ENCODE measurements around the gene CDCA7L.

DNA sequence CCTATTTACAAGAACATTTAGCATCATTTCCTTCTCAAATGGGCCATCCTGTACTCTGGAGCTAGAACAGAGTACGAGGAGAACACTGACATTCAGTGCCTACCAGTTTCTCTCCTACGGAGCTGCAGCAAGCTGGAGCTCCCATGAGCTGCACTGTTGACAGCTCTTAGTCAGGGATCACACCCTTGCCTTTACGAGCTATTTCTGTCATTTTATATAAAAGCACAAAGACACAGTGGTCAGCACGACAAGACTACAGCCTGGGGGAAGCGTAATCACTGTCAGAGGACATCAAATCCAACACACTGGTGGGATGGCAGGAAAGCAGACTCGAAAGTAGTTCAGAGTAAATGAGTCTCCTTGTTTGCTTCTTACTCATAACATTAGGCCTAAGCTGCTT is 2.7 kb downstream of the CDCA7L start:
- TF ChIP-seq POLR2A (IDR thresholded peaks at IDR 0.05), result no peak
- TF ChIP-seq, protein P1, sequence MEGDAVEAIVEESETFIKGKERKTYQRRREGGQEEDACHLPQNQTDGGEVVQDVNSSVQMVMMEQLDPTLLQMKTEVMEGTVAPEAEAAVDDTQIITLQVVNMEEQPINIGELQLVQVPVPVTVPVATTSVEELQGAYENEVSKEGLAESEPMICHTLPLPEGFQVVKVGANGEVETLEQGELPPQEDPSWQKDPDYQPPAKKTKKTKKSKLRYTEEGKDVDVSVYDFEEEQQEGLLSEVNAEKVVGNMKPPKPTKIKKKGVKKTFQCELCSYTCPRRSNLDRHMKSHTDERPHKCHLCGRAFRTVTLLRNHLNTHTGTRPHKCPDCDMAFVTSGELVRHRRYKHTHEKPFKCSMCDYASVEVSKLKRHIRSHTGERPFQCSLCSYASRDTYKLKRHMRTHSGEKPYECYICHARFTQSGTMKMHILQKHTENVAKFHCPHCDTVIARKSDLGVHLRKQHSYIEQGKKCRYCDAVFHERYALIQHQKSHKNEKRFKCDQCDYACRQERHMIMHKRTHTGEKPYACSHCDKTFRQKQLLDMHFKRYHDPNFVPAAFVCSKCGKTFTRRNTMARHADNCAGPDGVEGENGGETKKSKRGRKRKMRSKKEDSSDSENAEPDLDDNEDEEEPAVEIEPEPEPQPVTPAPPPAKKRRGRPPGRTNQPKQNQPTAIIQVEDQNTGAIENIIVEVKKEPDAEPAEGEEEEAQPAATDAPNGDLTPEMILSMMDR (IDR thresholded peaks at IDR 0.05), result no peak
